Tibial nerve (tissue), 4 donors: ENCODE measurements around the gene PFDN1.
A peak's percentile ranks its signal among the peaks of the same experiment; 100 is the strongest.

Source experiments
- CTCF ChIP-seq, 5 experiments: fragments of 200-600 bp in 3 of 5; fragments of 450-650 bp in 2 of 5; sonication (generic) in 3 of 5; IDR thresholded peaks; one replicate each; pipeline ENCODE4 v1.5.1; 2016 to 2019; ENCODE audit warnings: antibody characterized with exemption in 5 of 5, mild to moderate bottlenecking in 3 of 5, moderate library complexity in 2 of 5
- EP300 ChIP-seq, 2 donors: sonication (generic); formaldehyde crosslinking; IDR thresholded peaks; one replicate each; pipeline ENCODE4 v1.6.1; 2017; ENCODE audit warnings: antibody characterized with exemption in 2 of 2, mild to moderate bottlenecking in 1 of 2
- POLR2A ChIP-seq, 2 donors: fragments of 450-650 bp; IDR thresholded peaks; one replicate each; pipeline ENCODE4 v1.6.1; 2017; ENCODE audit warnings: antibody characterized with exemption in 2 of 2, mild to moderate bottlenecking in 2 of 2, moderate library complexity in 2 of 2

- peak in 1 of 5 experiments; percentile 7 for TF ChIP-seq CTCF (IDR thresholded peaks at IDR 0.05)
- peak in 1 of 2 donors; percentile 34 for TF ChIP-seq POLR2A (IDR thresholded peaks at IDR 0.05)
- peak in 1 of 2 donors; percentile 81 for TF ChIP-seq EP300 (IDR thresholded peaks at IDR 0.05)
These were observed 38.7 kb upstream of the PFDN1 start for GRCh38 chr5:140341591-140341990.
